ENCODE results near the gene SPESP1.
"Not testable (repeated sequence)": the region's sequence is repeated elsewhere in the genome, so short reads cannot be mapped to it uniquely, and the experiment has no call there.

Gene SPESP1

GRCh38 chr15:68962465-68962864, 32.1 kb downstream of the SPESP1 start:
- Histone ChIP-seq H3K9me3 (ENCODE audit: control insufficient read depth, insufficient read depth, low read length) (peaks cover 13% of the 10 kb centered on the region), H3K27me3 (ENCODE audit: control insufficient read depth, insufficient read depth, low read length) (no peaks in the 10 kb centered on the region), H3K36me3 (ENCODE audit: control insufficient read depth, insufficient read depth, low read length) (no peaks in the 10 kb centered on the region), H3K4me1 (ENCODE audit: control insufficient read depth, insufficient read depth, low read length) (no peaks in the 10 kb centered on the region), H3K27ac (ENCODE audit: low read depth, low read length) (no peak overlapping the region), H3K4me3 (ENCODE audit: low read depth, low read length) (no peak overlapping the region), H3K9ac (ENCODE audit: low read depth, low read length) (no peak overlapping the region)

DNA sequence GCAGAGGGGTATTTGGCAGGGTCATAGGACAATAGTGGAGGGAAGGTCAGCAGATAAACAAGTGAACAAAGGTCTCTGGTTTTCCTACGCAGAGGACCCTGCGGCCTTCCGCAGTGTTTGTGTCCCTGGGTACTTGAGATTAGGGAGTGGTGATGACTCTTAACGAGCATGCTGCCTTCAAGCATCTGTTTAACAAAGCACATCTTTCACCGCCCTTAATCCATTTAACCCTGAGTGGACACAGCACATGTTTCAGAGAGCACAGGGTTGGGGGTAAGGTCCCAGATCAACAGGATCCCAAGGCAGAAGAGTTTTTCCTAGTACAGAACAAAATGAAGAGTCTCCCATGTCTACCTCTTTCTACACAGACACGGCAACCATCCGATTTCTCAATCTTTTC, 33.4 kb downstream of the SPESP1 start:
- H3K4me3 ChIP-seq (ENCODE audit: low read depth, low read length); H3K27ac ChIP-seq (ENCODE audit: low read depth, low read length); H3K27me3 ChIP-seq (ENCODE audit: control insufficient read depth, insufficient read depth, low read length); H3K36me3 ChIP-seq (ENCODE audit: control insufficient read depth, insufficient read depth, low read length); H3K9ac ChIP-seq (ENCODE audit: low read depth, low read length); H3K4me1 ChIP-seq (ENCODE audit: control insufficient read depth, insufficient read depth, low read length): not testable (repeated sequence)
- peaks cover 18% of the 10 kb centered on the region for H3K9me3 ChIP-seq (ENCODE audit: control insufficient read depth, insufficient read depth, low read length)

GRCh38 chr15:68966996-68967395, 36.7 kb downstream of the SPESP1 start:
- H3K27ac ChIP-seq (ENCODE audit: low read depth, low read length): no peak overlapping the region
- H3K36me3 ChIP-seq (ENCODE audit: control insufficient read depth, insufficient read depth, low read length): no peaks in the 10 kb centered on the region
- no peaks in the 10 kb centered on the region for H3K27me3 ChIP-seq (ENCODE audit: control insufficient read depth, insufficient read depth, low read length)
- peaks cover 20% of the 10 kb centered on the region for H3K9me3 ChIP-seq (ENCODE audit: control insufficient read depth, insufficient read depth, low read length)
- no peak overlapping the region for H3K9ac ChIP-seq (ENCODE audit: low read depth, low read length)
- no peak overlapping the region for H3K4me3 ChIP-seq (ENCODE audit: low read depth, low read length)
- no peaks in the 10 kb centered on the region for H3K4me1 ChIP-seq (ENCODE audit: control insufficient read depth, insufficient read depth, low read length)

GRCh38 chr15:68967948-68968347, 37.6 kb downstream of the SPESP1 start:
- no peaks in the 10 kb centered on the region for H3K36me3 ChIP-seq (ENCODE audit: control insufficient read depth, insufficient read depth, low read length)
- peaks cover 20% of the 10 kb centered on the region for H3K9me3 ChIP-seq (ENCODE audit: control insufficient read depth, insufficient read depth, low read length)
- no peak overlapping the region for H3K27ac ChIP-seq (ENCODE audit: low read depth, low read length)
- no peak overlapping the region for H3K9ac ChIP-seq (ENCODE audit: low read depth, low read length)
- H3K4me3 ChIP-seq (ENCODE audit: low read depth, low read length): no peak overlapping the region
- H3K27me3 ChIP-seq (ENCODE audit: control insufficient read depth, insufficient read depth, low read length): no peaks in the 10 kb centered on the region
- H3K4me1 ChIP-seq (ENCODE audit: control insufficient read depth, insufficient read depth, low read length): no peaks in the 10 kb centered on the region

DNA sequence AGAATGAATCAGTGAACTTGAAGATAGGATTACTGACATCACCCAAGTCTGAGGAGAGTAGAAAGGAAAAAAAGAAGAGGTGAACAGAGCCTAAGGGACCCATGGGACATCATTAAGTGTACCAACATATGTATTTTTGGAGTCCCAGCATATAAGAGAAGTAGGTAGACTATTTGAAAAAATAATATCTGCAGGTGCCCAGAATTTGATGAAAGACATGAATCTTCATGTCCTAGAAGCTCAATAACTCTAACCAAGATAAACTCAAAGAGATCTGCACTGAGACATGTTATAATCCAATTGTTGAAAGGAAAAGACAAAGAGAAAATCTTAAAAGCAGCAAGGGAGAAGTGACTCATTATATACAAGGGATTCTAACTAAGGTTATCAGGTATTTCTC, 39.0 kb downstream of the SPESP1 start:
- no peaks in the 10 kb centered on the region for H3K27me3 ChIP-seq (ENCODE audit: control insufficient read depth, insufficient read depth, low read length)
- H3K9ac ChIP-seq (ENCODE audit: low read depth, low read length): no peak overlapping the region

DNA sequence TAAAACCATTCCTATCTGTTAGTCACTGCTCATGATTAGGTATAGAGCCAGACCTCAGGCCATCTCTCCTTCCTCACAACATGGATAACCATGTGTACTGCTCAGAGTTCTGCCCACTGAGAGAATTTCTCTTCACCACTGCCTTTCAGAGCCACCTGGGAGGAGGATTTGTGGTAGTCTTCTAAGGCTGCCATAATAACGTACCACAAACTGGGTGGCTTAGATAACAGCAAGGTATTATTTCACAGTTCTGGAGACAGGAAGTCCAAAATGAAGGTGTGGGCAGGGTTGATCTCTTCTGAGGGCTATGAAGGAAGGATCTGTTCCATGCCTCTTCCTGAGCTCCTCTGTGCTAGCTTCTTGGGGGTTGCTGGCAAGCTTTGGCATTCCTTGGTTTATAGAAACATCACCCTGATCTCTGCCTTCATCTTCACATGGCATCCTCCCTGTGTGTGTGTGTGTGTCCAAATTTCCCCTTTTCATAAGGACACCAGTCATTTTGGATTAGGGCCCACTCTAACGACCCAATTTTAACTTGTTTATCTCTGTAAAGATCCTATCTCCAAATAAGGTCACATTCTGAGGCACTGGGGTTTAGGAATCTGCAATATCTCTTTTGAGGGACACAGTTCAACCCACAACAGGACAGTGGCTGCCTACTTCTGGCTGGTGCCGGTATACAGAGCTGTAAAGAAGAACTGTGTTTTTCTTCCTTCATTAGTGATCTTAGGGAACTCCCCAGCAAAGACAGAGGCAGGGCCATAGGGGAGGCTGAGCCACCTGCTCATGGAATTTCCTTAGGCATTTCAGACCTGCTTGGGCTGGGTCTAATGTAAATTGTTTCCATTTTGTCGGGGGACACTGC, 42.1 kb downstream of the SPESP1 start:
- no peak overlapping the region for H3K9ac ChIP-seq (ENCODE audit: low read depth, low read length)
- peaks cover 14% of the 10 kb centered on the region for H3K9me3 ChIP-seq (ENCODE audit: control insufficient read depth, insufficient read depth, low read length)
- no peak overlapping the region for H3K4me3 ChIP-seq (ENCODE audit: low read depth, low read length)
- no peaks in the 10 kb centered on the region for H3K36me3 ChIP-seq (ENCODE audit: control insufficient read depth, insufficient read depth, low read length)
- H3K4me1 ChIP-seq (ENCODE audit: control insufficient read depth, insufficient read depth, low read length): no peaks in the 10 kb centered on the region
- H3K27me3 ChIP-seq (ENCODE audit: control insufficient read depth, insufficient read depth, low read length): no peaks in the 10 kb centered on the region
- H3K27ac ChIP-seq (ENCODE audit: low read depth, low read length): no peak overlapping the region

More for the DNA sequence above, 39.0 kb downstream of the SPESP1 start:
- Histone ChIP-seq H3K4me3 (ENCODE audit: low read depth, low read length) (no peak overlapping the region), H3K4me1 (ENCODE audit: control insufficient read depth, insufficient read depth, low read length) (no peaks in the 10 kb centered on the region), H3K36me3 (ENCODE audit: control insufficient read depth, insufficient read depth, low read length) (no peaks in the 10 kb centered on the region), H3K9me3 (ENCODE audit: control insufficient read depth, insufficient read depth, low read length) (peaks cover 17% of the 10 kb centered on the region), H3K27ac (ENCODE audit: low read depth, low read length) (no peak overlapping the region)

DNA sequence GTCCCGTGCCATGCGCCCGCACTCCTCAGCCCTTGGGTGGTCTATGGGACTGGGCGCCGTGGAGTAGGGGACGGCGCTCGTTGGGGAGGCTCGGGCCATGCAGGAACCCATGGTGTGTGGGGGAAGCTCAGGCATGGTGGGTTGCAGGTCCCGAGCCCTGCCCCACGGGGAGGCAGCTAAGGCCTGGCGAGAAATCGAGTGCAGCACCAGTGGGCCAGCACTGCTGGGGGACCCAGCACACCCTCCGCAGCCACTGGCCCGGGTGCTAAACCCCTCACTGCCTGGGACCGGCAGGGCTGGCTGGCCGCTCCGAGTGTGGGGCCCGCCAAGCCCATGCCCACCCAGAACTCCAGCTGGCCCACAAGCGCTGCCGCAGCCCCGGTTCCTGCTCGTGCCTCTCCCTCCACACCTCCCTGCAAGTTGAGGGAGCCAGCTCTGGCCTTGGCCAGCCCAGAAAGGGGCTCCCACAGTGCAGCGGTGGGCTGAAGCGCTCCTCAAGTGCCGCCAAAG, 45.4 kb downstream of the SPESP1 start:
- H3K36me3 ChIP-seq (ENCODE audit: control insufficient read depth, insufficient read depth, low read length); H3K9me3 ChIP-seq (ENCODE audit: control insufficient read depth, insufficient read depth, low read length); H3K27me3 ChIP-seq (ENCODE audit: control insufficient read depth, insufficient read depth, low read length); H3K9ac ChIP-seq (ENCODE audit: low read depth, low read length); H3K4me1 ChIP-seq (ENCODE audit: control insufficient read depth, insufficient read depth, low read length); H3K27ac ChIP-seq (ENCODE audit: low read depth, low read length); H3K4me3 ChIP-seq (ENCODE audit: low read depth, low read length): not testable (repeated sequence)

- not testable (repeated sequence) for H3K36me3 ChIP-seq (ENCODE audit: control insufficient read depth, insufficient read depth, low read length); H3K9me3 ChIP-seq (ENCODE audit: control insufficient read depth, insufficient read depth, low read length); H3K9ac ChIP-seq (ENCODE audit: low read depth, low read length); H3K4me1 ChIP-seq (ENCODE audit: control insufficient read depth, insufficient read depth, low read length); H3K4me3 ChIP-seq (ENCODE audit: low read depth, low read length); H3K27me3 ChIP-seq (ENCODE audit: control insufficient read depth, insufficient read depth, low read length); H3K27ac ChIP-seq (ENCODE audit: low read depth, low read length)
Measured at GRCh38 chr15:68977426-68977825, 47.1 kb downstream of the SPESP1 start.

DNA sequence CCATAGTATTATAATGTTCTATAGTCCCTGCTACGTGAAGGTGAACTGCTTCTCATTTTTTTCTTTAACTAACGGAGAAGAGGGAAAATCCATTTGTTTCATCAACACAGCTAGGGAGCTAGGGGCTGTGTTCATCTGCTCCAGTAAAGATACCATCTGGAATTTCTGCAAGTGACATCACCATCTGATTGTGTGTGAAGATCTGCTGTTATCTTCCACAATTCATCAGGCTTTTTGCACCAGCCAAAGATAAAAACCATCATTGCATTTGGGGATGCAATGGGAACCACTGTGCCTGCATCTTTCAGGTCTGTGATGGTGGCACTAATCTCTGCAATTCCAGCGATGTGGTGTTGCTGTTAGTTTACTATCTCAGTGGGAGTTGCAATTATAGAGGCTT, 48.7 kb downstream of the SPESP1 start:
- H3K36me3 ChIP-seq (ENCODE audit: control insufficient read depth, insufficient read depth, low read length): no peaks in the 10 kb centered on the region
- H3K9ac ChIP-seq (ENCODE audit: low read depth, low read length): no peak overlapping the region
- no peak overlapping the region for H3K4me3 ChIP-seq (ENCODE audit: low read depth, low read length)
- H3K27ac ChIP-seq (ENCODE audit: low read depth, low read length): no peak overlapping the region
- peaks cover 6% of the 10 kb centered on the region; the same call in 1 of the 2 replicates for H3K9me3 ChIP-seq (ENCODE audit: control insufficient read depth, insufficient read depth, low read length)
- H3K4me1 ChIP-seq (ENCODE audit: control insufficient read depth, insufficient read depth, low read length): no peaks in the 10 kb centered on the region
- H3K27me3 ChIP-seq (ENCODE audit: control insufficient read depth, insufficient read depth, low read length): no peaks in the 10 kb centered on the region

DNA sequence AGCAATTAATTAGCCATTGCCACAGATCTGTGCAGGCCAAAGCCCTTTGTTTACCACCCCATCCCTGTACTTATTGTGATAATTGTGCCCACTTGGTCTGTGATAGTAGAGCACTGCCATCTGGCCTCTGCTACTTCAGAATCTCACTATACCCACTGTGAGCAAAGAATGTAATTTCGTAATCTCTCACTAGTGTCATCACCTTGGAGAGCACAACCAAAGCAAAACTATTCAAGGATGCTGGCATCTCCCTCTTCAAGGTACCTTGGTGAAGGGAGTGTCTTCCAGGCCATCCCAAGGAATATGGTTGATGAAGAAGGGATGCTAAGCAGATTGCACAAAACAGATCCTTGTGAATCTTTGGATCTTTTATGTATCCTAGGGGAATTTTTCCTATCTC, 49.5 kb downstream of the SPESP1 start:
- H3K27ac ChIP-seq (ENCODE audit: low read depth, low read length): no peak overlapping the region
- H3K4me3 ChIP-seq (ENCODE audit: low read depth, low read length): no peak overlapping the region
- H3K9ac ChIP-seq (ENCODE audit: low read depth, low read length): no peak overlapping the region
- no peaks in the 10 kb centered on the region for H3K4me1 ChIP-seq (ENCODE audit: control insufficient read depth, insufficient read depth, low read length)
- H3K36me3 ChIP-seq (ENCODE audit: control insufficient read depth, insufficient read depth, low read length): no peaks in the 10 kb centered on the region
- peaks cover 6% of the 10 kb centered on the region; the same call in 1 of the 2 replicates for H3K9me3 ChIP-seq (ENCODE audit: control insufficient read depth, insufficient read depth, low read length)
- no peaks in the 10 kb centered on the region for H3K27me3 ChIP-seq (ENCODE audit: control insufficient read depth, insufficient read depth, low read length)

- no peaks in the 10 kb centered on the region for H3K27me3 ChIP-seq (ENCODE audit: control insufficient read depth, insufficient read depth, low read length)
- no peak overlapping the region for H3K27ac ChIP-seq (ENCODE audit: low read depth, low read length)
- H3K36me3 ChIP-seq (ENCODE audit: control insufficient read depth, insufficient read depth, low read length): no peaks in the 10 kb centered on the region
- H3K9ac ChIP-seq (ENCODE audit: low read depth, low read length): no peak overlapping the region
- H3K4me1 ChIP-seq (ENCODE audit: control insufficient read depth, insufficient read depth, low read length): no peaks in the 10 kb centered on the region
- H3K9me3 ChIP-seq (ENCODE audit: control insufficient read depth, insufficient read depth, low read length): peaks cover 6% of the 10 kb centered on the region; the same call in 1 of the 2 replicates
- H3K4me3 ChIP-seq (ENCODE audit: low read depth, low read length): no peak overlapping the region
Measured at GRCh38 chr15:68980786-68981185, 50.5 kb downstream of the SPESP1 start.
